Activated T-cell treated with anti-CD3 and anti-CD28 coated beads for 24 hours (primary cell): ENCODE measurements around the gene CFAP77.
A peak's percentile ranks its signal among the peaks of the same experiment; 100 is the strongest.
"Not testable (repeated sequence)": the region's sequence is repeated elsewhere in the genome, so short reads cannot be mapped to it uniquely, and the experiment has no call there.

Experiments used
- DNase-seq: peaks from one replicate; pipeline ENCODE4 v3.0.0-alpha.2; 2020; ENCODE audit warnings: low read depth

CFAP77 gene

DNA sequence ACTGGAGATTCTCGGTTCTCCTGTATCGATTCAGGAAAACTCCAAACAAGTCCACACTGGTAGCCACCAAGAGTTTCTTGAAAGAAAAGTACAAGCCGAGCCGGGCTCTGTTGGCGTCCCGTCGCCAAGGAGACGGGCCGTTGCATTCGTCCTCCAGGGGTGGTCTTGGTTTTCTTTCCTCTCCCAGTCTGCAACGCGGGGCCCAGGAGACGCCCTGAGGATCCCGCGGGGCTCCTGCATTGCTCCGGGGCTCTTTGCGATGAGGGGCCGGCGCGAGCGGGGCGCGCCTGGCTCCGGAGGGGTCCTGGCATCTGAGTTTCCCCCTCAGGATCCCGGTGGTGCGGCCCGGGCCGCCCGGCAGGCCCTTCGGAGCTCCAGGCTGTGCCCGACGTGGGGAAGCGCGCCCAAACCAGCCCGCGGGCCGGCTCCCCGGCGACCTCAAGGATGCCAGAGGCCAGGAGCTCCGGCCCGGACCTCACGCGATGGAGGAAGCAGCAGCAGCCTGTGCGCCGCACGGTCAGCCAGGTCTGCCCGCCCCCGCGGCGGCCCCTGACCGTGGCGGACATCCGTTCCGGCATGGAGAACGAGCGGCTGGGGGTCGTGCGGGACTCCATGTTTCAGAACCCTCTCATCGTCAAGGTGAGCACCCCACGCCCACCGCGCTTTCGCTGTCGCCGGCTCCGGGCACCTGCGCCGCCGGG, at the start of gene CFAP77:
TSS of gene CFAP77 (plus strand) at position 384 of the 701 bp plus-strand sequence. CDS start at position 445, 61 bp downstream.
- DNase-seq: no peak

DNA sequence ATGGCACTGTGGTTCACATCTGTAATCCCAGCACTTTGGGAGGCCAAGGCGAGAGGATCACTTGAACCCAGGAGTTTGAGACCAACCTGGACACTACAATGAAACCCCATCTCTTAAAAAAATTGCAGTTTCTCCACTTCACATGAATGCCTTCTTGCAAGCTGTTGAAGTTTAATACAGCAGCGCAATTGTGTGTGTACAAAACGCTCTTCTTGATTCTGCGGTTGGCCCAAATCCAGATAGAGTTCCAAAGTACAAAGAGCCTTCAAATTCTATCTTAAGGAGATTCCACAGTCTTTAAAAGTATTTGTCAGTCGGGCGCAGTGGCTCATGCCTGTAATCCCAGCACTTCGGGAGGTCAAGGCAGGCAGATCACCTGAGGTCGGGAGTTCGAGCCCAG, 45.9 kb upstream of the CFAP77 start:
- DNase-seq: no peak

GRCh38 chr9:132365986-132366385, 44.0 kb upstream of the CFAP77 start:
- DNase-seq: no peak

DNA sequence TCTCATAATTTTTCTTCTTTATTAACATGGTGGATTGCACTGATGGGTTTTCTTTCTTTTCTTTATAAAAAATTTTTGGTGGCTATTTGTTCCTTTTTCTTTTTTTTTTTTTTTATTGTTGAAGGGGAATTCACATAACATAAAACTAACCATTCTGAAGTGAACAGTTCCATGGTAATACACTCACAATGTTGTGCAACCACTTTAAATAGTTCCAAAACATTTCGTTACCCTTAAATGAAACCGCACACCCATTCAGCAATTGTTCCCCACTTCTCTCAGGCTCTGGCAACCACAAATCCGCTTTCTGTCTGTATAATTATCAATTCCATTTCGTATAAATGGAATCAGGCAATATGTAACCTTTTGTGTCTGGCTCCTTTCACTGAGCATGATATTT, 43.5 kb upstream of the CFAP77 start:
- DNase-seq: no peak

DNA sequence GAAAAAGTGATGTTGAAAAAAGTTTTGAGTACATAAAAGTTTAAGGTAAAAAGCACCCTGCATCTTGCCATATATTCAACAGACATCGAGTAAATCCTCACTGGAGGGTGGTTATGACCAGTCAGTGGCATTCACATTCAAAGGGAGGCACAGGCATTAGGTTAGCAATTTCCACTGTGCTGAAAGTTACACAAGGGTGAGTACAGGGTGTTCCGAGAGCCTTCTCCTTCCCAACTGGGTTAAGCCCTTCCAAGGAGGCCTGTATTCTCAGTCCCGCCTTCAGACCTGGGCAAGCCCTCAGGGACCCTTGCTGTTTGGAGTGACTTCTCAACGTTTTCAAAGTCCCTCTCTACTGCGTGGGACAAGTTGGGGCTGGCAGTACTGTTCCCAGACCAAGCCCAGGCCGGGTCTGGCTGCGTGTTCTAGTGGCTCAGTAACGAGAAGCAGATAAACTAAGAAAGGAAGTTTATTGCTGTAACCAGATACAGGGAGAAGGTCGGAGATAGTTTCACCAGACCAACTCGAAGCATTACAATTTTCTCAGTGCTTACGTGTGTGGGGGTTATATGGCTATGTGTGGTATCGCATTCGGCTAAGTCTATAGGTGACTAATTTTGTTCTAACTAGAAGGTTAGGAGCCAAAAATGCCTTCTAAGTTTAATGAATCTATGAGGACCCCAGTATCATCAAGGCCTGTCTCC, 42.2 kb upstream of the CFAP77 start:
- DNase-seq: no peak

- no peak for DNase-seq
Measured at GRCh38 chr9:132369421-132369820, 40.6 kb upstream of the CFAP77 start.

DNA sequence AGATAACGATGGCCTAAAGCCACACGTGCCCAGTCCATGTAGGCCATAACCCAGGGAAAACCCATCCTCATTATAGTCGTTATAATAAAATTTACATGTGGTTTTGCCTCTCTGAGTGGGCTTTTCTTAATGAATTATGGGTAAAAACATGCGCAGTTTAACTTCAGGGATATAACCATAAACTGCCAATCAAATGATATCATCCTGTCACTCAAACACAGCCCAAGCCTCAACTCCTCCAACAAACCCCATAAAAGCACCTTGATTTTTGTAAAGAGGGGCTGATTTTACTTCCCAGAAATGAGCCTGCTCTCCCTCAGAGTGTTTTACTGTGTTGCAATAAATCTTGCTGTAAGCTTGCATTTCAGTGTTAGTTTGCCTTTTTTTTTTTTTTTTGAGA, 39.4 kb upstream of the CFAP77 start:
- no peak for DNase-seq

GRCh38 chr9:132372177-132373095, 37.6 kb upstream of the CFAP77 start:
- no peak for DNase-seq

DNA sequence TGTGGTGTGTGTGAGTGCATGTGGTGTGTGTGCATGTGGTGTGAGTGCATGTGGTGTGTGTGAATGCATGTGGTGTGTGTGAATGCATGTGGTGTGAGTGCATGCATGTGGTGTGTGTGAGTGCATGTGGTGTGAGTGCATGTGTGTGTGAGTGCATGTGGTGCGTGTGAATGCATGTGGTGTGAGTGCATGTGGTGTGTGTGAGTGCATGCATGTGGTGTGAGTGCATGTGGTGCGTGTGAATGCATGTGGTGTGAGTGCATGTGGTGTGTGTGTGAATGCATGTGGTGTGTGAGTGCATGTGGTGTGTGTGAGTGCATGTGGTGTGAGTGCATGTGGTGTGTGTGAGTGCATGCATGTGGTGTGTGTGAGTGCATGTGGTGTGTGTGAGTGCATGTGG, 32.2 kb upstream of the CFAP77 start:
- DNase-seq: not testable (repeated sequence)

DNA sequence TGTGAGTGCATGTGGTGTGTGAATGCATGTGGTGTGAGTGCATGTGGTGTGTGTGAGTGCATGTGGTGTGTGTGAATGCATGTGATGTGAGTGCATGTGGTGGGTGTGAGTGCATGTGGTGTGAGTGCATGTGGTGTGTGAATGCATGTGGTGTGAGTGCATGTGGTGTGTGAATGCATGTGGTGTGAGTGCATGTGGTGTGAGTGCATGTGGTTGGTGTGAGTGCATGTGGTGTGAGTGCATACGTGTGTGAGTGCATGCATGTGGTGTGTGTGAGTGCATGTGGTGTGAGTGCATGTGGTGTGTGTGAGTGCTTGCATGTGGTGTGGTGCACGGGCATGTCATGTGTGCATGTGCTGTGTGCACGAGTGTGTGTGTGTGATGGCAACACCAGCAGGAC, 31.6 kb upstream of the CFAP77 start:
- not testable (repeated sequence) for DNase-seq

DNA sequence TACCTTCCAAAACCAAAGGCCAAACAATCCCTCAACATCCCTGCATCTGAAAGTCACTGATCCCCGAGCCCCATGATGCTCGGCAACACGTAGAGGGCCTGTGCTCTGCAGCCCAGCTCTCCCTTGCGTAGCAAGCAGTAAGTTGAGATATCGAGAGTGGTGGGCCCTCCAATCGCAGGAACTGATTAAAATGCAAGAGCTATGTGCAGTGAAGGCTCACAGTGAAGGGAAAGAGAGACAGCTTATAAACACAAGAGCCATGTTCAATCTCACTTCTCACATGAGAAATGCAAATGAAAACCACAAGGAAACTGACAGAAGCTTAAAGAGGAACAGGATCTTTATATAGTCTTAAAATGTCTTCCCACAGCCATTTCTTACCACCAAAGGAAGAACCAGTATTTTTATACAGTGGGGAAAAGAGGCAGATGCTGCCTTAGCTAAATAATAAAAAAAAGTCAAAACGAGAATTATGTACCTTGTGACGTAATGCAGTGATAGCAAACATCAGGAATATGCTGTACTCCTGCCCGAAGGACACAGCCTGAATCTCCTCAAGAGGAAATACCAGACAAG, 28.0 kb upstream of the CFAP77 start:
- DNase-seq: no peak

DNA sequence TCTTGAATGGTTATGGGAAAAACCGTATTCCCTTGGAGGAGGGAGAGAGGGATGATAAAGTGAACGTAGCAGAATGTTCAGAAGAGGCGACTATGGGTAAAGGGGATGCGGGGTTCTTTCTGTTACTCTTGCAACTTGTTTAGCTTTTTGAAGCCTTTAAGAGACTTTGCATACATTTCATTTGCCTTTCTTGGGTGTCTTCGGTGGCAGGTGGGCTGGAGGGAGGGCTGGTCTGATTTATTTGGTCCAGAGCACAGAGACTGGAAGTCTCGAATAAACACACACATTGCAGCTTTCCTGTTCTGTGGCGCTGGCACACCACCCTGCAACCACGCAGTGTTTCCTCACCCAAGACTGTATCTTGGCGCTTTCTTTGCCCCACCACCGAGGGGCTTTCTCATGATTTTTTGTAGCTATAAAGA, 26.5 kb upstream of the CFAP77 start:
- DNase-seq: no peak

- no peak for DNase-seq
Measured at GRCh38 chr9:132384376-132384775, 25.6 kb upstream of the CFAP77 start.

DNA sequence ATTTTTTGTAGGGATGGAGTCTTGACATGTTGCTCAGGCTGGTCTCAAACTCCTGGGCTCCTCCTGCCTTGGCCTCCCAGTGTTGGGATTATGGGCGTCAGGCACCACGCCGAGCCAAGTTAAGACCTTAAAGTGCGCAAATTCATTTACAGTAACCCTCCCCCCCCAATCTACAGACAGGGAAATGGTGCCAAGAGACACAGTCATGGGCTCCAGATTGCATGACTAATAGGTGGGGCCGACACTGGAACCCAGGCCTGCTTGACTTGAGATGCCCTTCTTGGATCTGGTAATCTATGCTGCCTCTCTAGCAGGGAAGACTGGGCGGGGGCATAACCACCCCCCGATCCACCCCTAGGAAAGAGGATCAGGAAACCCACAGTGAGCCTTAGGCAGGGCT, 22.9 kb upstream of the CFAP77 start:
- no peak for DNase-seq

GRCh38 chr9:132390966-132391365, 19.0 kb upstream of the CFAP77 start:
- no peak for DNase-seq

GRCh38 chr9:132391449-132391848, 18.6 kb upstream of the CFAP77 start:
- no peak for DNase-seq

- no peak for DNase-seq
Measured at GRCh38 chr9:132395560-132395959, 14.5 kb upstream of the CFAP77 start.

DNA sequence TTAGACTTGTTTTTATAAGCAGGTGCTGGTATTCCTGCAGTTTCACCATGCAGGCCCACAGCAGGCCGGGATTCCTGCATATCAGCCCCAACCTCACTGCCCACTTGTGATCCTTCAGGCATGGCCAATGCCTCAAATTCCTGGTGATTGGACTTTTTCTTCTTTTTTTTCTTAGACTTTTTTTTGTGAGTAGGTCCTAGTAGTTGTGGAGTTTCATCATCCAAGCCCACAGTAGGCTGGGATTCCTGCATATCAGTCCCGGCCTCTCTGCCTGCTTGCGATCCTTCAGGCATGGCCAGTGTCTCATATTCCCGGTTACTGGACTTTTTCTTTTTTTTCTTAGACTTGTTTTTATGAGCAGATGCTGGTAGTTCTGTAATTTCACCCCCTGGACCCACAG, 8.2 kb upstream of the CFAP77 start:
- DNase-seq: no peak

DNA sequence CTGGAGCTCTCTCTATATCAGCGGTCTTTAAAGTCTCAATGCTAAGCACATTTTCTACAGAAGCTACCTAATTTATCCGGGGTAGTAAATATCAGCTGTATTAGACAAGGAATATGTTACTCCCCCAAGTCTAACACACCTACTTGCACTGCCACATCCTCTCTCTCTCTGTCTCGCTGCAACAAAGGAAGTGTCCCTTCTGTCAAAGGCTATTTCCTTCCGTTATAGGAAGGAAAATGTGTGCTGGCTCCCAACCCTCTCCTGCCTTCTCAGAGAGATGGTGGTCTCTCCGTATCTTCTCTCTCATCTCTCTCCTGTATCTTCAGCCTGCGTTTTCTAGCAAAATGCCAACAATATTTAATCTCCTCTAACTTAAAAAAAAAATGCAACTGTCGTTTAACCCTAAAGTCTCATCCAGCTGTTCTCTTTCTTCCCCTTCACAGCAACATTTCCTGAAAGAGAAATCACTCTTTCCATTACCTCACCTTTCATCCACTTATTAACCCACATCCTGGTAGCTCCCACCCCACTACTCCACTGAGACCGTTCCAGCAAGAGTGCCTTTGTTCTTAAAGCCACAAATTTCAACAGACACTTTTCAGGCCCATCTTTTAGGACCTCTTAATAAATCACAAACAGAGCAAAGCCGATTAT, 5.7 kb upstream of the CFAP77 start:
- DNase-seq: no peak

GRCh38 chr9:132406554-132407122, 3.4 kb upstream of the CFAP77 start, which contains the start of gene TTF1:
Gene TTF1 (minus strand): TSS chr9:132406840. CDS start chr9:132402821, 4,019 bp downstream.
- DNase-seq: peak; percentile 90

GRCh38 chr9:132407196-132407595, 2.8 kb upstream of the CFAP77 start:
- no peak for DNase-seq
